Measurements from ENCODE around the gene NANOS1. TPM values are rescaled to one million over a fixed set of nuclear protein-coding genes. Genes with fewer than 3 reads are reported as not detected.

NANOS1 gene
- total and polyA plus RNA-seq, 9 of the 15 experiments (the other 6 are each of a cell fraction or from before 2014, with no cell fraction given) = 0.14 to 1.6 (median 0.83) TPM; not detected in 1

- in situ Hi-C loops (cut with MboI) (no loop called here), intact Hi-C loops (cut with micrococcal nuclease) (no loop called here)
- DNase-seq (ENCODE audit: extremely low read depth in 1 of 4, low spot score in 3 of 4) (peak in 1 of 4 experiments; percentile 35), FAIRE-seq (no peak), ATAC-seq (peak; percentile 49; the same call in 2 of the 3 replicates)
- no peak overlapping the region for H3K27ac ChIP-seq (ENCODE audit: extremely low read depth, low read depth, low read length)
- 0 out of 2 replicates have a peak, but pooled peaks cover 4% of the 10 kb centered on the region for H4K20me1 ChIP-seq (replicated peaks; ENCODE audit: control insufficient read depth, insufficient read depth, low read length)
- WGBS (ENCODE audit: insufficient coverage, low coverage, missing lambda C conversion rate) = 0% methylated on average over 8 of the region's 9 CpGs
- ChIA-PET CTCF (ENCODE audit: low intra/inter-chr PET ratio) (no interaction called here), POLR2A (interaction anchor here (0.9 to 1.0 kb wide), 2 partner anchors 10 to 23 kb away, joined by 3 to 6 read pairs; partner anchors contain the start of gene NANOS1)
- peaks cover 5 to 36% of the 10 kb centered on the region in 2 experiments; a peak in 2 of 5 replicates for H3K27me3 ChIP-seq (ENCODE audit: control insufficient read depth in 2 of 2, insufficient read depth in 2 of 2, low read length in 2 of 2)
- no peaks in the 10 kb centered on the region for H3K9me1 ChIP-seq (ENCODE audit: control insufficient read depth, insufficient read depth, low read length)
- no peaks in the 10 kb centered on the region for H3K36me3 ChIP-seq (ENCODE audit: control insufficient read depth, insufficient read depth, low read length)
- no peaks in the 10 kb centered on the region for H3K79me2 ChIP-seq (ENCODE audit: control insufficient read depth, insufficient read depth, low read length)
- H2AFZ ChIP-seq (ENCODE audit: low read depth, low read length) = no peak overlapping the region
- no peak overlapping the region for H3K4me2 ChIP-seq (ENCODE audit: insufficient read depth, low read length)
- no peak overlapping the region for H3K4me3 ChIP-seq
- no TSS peak for BruUV-seq (replicated peaks)
- no peaks in the 10 kb centered on the region for H3K9me3 ChIP-seq (replicated peaks; ENCODE audit: control insufficient read depth, insufficient read depth, low read depth, low read length)
- H3K9ac ChIP-seq (ENCODE audit: insufficient read depth in 1 of 2, low read depth in 2 of 2, low read length in 2 of 2) = no peak overlapping the region
- no peaks in the 10 kb centered on the region for H3K4me1 ChIP-seq (replicated peaks in 1 of 2; ENCODE audit: control insufficient read depth in 2 of 2, insufficient read depth in 2 of 2, low read length in 2 of 2)
- TF ChIP-seq ZNF3 (CRISPR knock-in tag; IDR thresholded peaks at IDR 0.05) = no peak
- no peak for TF ChIP-seq MGA (IDR thresholded peaks at IDR 0.05)
- peak; percentile 17; the same call in 1 of the 2 replicates for TF ChIP-seq EP300 (IDR thresholded peaks at IDR 0.05; ENCODE audit: low read length)
- TF ChIP-seq SMARCA4 (IDR thresholded peaks at IDR 0.05) = peak; percentile 62; the same call in 1 of the 2 replicates
- TF ChIP-seq FOS (IDR thresholded peaks at IDR 0.05; ENCODE audit: extremely low read depth, insufficient read length) = peak; percentile 20
- peak; percentile 47 for TF ChIP-seq CBFA2T3 (IDR thresholded peaks at IDR 0.05)
- peak; percentile 76 to 78 for TF ChIP-seq KDM1A (IDR thresholded peaks at IDR 0.05)
- TF ChIP-seq JUN (IDR thresholded peaks at IDR 0.05; ENCODE audit: borderline replicate concordance, low read depth, low read length) = peak; percentile 72
- no peak for TF ChIP-seq JUN (CRISPR knock-in tag; IDR thresholded peaks at IDR 0.05; ENCODE audit: borderline replicate concordance)
Observed at GRCh38 chr10:119006451-119007210, 22.9 kb upstream of the NANOS1 start.
